GM19455 (cell line): Measurements from ENCODE around the gene ZNF783.
"Not testable (repeated sequence)": the region's sequence is repeated elsewhere in the genome, so short reads cannot be mapped to it uniquely, and the experiment has no call there.

Source experiments
- ATAC-seq: cut with Tn5 transposase; IDR thresholded peaks from one replicate; pipeline ENCODE4 v1.9.1; 2021; ENCODE audit not compliant: unreplicated experiment

ZNF783 gene

DNA sequence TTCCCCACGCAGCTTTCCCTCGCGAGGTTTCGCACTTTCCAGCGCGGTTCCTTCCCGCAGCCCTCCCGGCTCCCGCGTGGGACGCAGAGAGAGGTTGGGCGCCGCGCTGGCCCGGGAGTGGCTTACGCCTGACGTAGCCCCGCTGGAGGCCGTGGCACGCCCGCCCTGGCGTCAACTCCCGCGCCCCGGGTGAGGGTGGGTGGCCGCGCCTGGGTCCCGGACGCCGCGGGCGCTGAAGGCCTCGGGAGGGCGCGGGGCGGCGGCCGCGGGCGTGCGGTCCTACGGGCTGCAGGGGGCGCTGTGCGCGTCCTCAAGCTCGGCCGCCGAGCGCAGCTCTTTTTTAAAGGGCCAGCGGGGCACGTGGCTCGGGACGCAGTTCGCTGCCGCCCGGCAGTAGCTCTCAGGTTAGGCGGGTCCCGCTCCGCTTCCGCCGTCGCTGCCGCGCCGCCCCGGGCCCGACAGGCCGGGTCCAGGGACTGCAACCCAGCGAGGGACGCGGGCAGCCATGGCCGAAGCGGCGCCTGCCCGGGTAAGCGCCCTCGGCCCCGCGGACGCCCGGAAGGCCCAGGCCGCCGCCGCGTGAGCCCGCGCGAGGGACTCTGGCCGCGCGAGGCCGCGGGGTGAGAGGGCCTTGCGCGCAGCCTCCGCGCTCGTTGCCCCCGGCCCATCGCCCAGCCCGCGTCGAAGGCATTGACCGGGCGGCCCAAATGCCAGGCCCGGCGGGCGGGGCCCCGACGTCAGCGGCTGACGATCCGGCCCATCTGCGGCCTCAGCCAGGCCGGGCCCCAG lies at the start of gene ZNF783:
TSS of gene ZNF783 (plus strand) at position 368 of the 789 bp plus-strand sequence. CDS start at position 506, 138 bp downstream.
- peak; percentile 79 for ATAC-seq

DNA sequence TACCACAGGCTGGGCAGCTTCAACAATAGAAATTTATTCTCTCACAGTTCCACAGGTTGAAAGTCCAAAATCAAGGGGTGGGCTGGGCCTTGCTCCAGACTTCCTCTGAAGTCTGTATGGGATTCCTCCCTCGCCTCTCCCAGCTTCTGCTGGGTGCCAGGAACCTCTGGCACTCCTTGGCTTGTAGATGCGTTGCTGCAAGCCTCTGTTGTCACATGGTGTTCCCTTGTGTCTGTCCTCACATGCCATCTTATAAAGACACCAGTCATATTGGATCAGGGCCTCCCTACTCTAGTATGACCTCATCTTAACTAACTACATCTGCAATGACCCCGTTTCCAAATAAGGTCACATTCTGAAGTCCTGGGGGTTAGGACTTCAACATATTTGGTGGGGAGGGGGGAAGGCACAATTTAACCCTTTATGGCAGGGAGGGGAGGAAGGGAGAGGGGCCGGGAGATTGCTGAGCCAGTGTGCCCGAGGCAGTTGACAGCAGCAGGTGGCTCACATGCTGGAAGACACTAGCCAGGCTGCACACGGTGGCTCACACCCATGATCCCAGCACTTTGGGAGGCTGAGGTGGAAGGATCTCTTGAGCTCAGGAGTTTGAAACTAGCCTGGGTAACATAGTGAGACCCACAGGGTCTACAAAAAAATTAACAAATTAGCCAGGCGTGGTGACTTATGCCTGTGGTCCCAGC lies 47.8 kb upstream of the ZNF783 start:
- ATAC-seq, result no peak

- no peak for ATAC-seq
These were observed 45.6 kb upstream of the ZNF783 start for GRCh38 chr7:149216402-149216801.

- ATAC-seq, result no peak
These were observed 44.4 kb upstream of the ZNF783 start for GRCh38 chr7:149217570-149217969.

GRCh38 chr7:149218469-149219420 lies 43.3 kb upstream of the ZNF783 start:
- ATAC-seq, result no peak

DNA sequence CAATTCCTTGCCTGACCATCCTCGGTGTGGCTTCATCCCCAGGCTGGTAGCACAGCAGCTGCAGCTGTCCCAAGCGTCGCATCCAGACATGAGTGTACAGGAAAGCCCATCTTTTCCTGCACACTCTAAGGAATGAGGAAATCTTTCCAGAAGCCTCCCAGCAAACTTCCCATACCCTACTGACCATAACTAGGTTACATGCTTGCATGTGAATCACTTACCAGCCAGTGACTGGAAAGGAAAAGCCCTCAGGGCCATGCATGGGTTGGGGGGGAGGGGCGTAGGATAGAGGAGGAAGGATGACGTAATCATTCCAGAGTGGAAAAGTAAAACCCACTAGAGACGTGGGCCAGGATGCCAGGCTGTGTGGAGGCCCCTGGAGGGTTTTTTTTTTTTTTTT lies 41.5 kb upstream of the ZNF783 start:
- ATAC-seq, result no peak

DNA sequence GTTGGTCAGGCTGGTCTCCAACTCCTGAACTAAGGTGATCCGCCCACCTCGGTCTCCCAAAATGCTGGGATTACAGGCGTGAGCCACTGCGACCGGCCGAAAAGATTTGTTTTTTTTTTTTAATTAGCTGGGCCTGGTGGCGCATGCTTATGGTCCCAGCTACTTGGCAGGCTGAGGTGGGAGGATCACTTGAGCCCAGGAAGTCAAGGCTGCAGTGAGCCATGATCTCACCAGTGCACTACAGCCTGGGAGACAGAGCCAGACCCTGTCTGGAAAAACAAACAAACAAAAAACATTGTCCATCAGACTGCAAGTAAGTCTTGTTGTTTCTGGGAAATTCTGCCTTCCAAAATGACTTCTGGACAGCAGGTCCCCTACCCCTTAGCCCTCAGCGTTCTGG lies 38.8 kb upstream of the ZNF783 start:
- no peak for ATAC-seq

DNA sequence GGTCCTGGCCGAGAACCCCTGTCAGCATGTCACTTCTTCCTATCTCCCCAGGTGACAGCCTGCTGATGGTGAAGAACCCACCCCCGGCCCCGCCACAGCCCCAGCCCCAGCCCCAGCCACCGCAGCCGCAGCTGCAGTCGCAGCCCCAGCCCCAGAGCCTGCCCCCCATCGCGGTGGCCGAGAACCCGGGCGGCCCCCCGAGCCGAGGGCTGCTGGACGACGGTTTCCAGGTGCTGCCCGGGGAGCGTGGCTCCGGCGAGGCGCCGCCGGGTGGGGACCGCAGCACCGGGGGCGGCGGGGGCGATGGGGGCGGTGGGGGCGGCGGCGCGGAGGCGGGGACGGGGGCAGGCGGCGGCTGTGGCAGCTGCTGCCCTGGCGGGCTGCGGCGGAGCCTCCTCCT lies 38.2 kb upstream of the ZNF783 start:
- ATAC-seq, result no peak

DNA sequence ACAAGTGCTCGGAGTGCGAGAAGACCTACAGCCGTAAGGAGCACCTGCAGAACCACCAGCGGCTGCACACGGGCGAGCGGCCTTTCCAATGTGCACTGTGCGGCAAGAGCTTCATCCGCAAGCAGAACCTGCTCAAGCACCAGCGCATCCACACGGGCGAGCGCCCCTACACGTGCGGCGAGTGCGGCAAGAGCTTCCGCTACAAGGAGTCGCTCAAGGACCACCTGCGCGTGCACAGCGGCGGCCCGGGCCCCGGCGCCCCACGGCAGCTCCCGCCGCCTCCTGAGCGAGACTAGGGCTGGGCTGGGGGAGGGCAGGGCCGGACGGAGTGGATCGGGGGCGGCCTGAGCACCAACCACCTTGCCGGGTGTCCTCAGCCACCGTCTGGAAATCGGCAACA lies 37.6 kb upstream of the ZNF783 start:
- ATAC-seq, result no peak

GRCh38 chr7:149225106-149225505 lies 36.9 kb upstream of the ZNF783 start:
- no peak for ATAC-seq

DNA sequence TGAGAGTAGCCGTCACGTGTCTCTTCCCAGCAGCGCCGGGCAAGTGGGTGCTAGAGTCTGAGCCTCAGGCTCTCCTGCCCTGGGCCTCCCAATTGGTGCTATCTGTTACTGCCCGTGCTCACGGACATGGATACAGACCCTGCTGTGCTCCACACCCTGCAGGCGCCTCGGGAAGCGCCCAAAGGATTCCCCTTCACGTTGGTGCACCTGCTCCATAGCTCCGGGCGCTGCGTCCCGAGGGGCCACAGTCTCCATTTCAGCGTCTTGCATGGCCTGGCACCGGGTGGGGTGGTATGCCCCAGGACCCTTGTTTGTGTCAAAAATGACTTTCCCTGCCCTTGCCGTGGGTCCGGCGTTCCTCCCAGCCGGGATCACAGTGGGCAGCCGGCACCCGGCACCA lies 36.3 kb upstream of the ZNF783 start:
- ATAC-seq, result no peak

GRCh38 chr7:149226366-149226765 lies 35.6 kb upstream of the ZNF783 start:
- not testable (repeated sequence) for ATAC-seq

- no peak for ATAC-seq
These were observed 35.0 kb upstream of the ZNF783 start for GRCh38 chr7:149226840-149227494.

GRCh38 chr7:149228831-149229471 lies 33.0 kb upstream of the ZNF783 start:
- ATAC-seq, result no peak

- no peak for ATAC-seq
These were observed 32.5 kb upstream of the ZNF783 start for GRCh38 chr7:149229526-149229925.

DNA sequence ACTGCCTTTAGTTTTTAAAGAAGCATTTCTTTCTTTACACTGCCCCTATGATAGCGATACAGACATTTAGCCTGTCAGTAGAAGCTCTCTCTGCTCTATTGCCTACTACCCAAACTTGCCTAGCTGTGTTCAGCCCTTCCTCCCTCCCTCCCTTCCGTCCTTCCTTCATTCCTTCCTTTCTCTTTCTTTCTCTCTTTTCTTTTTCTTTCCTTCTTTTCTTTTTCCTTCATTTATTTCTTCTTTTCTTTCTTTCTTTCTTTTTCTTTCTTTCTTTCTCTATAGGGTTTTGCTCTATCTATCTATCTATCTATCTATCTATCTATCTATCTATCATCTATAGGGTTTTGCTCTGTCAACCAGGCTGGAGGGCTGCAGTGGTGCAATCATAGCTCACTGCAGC lies 29.6 kb upstream of the ZNF783 start:
- ATAC-seq, result no peak

- not testable (repeated sequence) for ATAC-seq
These were observed 28.3 kb upstream of the ZNF783 start for GRCh38 chr7:149233655-149234204.

- no peak for ATAC-seq
These were observed 24.5 kb upstream of the ZNF783 start for GRCh38 chr7:149237502-149237901.

DNA sequence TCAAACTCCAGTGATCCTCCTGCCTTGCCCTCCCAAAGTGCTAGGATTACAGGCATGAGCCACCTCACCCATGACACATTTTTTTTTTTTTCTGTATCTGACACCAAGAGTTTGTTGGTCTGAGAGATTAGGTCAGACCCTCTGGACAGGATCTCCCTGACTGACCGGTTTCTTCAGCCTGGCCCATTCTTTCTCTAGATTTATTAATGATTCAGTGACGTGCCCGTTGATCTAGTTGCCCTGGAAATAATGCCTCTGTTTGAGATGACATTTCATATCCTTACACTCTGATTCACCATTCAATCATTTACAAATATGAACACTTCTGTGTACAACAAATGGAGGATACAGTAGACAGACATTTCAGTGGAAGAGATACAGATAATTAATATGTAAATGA lies 23.9 kb upstream of the ZNF783 start:
- ATAC-seq, result no peak
